NCI-H524 treated with DMSO at 0.1 percent for 48 hours (cell line): ENCODE results near the gene SLC47A1.
"Not testable (repeated sequence)": the region's sequence is repeated elsewhere in the genome, so short reads cannot be mapped to it uniquely, and the experiment has no call there.

Experiments
- DNase-seq: peaks from one replicate; lab custom pipeline; 2025; lab: John Stamatoyannopoulos, UW

Gene SLC47A1

DNA sequence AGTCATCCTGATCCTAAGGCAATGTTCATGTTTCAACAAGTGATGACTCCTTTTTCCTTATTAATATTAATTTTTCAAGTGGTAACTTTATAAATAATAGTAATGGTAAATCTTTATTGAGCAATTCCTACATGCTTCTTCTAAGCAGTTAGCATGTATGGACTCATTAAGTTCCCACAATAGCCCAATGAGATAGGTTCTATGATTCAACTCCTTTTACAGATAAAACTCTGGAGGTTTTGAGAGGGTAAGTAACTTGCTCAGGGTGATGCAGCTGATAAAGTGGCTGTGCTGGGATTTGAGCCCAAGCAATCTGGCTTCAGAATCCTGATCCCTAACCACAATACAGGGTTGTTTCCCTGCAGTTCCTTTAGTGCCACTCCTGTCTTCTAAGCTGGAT lies 25.3 kb downstream of the SLC47A1 start:
- no peak for DNase-seq

DNA sequence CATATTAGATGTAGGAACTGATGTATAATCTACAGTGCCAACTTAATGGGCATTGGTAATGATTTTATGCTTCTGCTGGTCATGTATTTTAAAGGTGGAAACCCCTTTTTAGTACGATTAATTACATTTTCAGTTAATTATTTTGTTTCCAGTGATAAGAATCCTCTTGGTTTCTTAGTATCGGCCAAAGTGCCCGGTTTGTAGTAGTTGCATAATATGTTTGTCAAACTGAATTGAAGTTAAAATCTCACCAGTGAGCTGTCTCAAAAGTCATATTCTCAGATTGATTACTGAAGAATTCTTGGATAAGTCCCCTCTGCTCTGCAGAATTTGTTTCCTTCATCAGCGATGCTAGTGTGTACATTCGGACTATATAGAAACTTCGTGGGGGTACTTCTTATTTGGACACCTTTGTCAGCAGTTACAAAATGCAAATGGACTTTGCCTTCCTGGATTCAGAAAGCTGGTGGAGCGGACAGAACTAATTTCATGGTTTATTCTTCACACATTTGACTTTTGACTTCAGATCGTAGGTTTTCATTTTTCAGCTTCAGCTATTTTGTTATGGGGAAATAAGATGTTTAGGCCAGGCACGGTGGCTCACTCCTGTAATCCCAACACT lies 28.2 kb downstream of the SLC47A1 start:
- no peak for DNase-seq

DNA sequence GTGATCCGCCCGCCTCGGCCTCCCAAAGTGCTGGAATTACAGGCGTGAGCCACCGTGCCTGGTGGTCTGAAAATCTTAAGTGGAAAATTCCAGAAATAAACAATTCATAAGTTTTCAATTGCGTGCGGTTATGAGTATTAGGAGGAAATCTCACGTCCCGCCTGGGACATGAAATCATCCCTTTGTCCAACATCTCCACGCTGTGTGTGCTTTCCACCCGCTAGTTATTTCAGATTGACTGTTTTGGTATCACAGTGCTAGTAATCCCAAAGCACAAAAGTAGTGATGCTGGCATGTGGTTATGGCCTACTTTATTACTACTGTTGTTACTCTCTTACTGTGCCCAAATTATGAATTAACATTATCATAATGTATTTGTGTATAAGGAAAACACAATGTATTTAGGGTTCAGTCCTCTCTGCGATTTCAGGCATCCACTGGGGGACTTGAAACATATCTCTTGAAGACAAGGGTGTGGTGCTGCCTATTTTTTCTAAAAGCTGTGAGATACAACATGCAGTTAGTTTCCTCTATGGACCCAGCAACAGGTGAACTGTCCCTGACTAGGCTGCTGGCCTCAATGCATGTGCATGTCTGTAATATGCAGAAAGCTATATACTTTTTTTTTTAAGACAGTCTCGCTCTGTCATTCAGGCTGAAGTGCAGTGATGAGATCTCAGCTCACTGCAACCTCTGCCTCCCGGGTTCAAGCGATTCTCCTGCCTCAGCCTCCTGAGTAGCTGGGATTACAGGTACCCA lies 32.3 kb downstream of the SLC47A1 start:
- no peak for DNase-seq

DNA sequence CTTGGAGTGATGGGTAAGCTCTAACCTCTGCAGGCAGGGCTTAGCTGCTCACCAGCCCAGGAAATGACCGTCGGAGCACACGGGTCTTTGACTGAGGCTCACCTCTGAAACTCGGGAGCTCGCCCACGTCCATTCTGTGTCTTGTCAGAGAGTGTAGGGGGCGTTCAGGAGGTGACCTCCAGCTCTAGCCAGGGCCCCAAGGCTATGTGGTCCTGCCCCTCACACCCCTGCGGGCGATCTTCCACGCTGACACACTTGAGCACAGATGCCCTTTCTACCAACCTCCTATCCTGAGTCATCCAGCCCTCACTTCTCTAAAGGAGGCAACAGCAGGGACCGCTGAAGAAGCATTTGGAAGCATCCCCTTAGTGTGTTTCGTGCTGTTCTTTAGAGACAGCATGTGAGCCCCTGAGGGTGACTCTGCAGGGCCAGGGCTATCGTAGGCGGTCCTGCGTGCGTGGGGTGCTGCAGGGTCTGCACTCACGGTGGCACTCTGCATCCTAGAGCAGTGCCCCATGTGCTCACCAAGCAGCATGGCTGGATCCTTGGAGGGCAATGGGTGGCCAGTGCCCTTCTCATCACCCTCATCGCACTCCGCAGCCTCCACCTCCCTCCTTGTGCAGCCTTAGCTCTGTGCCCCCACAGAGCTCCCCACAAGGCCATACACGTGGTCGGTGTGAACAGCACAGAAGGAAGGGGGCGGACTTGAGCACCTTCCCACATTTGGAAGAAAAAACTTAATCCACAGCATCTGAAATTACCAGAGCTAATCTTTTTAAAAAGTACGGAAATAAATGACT lies 33.8 kb downstream of the SLC47A1 start:
- no peak for DNase-seq

DNA sequence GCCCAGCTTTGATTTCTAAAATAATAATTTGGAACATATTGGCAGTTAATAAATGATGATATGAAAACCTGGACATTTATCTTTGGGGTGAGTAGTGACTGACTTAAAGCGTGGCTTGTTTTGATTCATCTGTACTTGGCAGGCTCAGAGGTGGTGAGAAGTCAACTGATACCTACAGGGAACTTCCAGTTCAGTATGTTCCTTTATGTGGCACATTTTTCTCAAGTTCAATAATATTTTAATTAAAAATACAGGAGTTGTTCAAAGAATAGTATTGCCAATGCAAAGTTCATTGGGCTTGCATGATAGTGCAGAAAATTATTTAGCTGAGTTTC lies 34.3 kb downstream of the SLC47A1 start:
- DNase-seq = no peak

DNA sequence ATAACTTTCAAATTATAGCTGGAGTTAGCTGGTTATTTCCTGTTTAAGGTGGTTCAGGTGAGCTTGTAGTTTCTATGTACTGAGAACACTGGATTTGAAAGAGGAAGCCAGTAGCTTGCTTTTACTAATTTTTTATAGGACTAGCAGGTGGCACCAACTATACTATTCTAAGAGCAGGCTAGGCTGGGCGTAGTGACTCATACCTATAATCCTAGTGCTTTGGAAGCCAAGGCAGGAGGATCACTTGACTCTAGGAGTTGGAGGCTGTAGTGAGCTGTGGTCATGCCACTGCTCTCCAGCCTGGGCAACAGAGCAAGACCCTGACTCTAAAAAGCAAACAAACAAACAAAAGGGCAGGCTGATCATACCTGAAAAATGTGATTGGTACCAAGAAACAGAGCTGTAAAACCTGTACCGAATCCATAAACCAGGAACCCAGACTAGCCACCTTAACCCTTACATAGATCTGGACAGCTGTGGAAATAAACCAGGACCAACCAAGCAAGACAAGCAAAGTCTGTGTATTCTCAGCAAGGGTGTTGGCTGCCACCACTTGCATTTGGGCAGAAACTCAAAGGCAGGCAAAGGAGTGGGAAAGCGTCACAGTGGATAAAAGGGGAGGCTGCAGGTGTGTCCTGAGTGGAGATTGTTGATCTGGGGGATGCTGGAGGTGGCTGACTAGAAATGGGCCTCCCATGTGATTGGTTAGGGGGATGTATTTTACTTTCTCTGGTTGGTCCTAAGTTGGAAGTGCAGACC lies 36.3 kb downstream of the SLC47A1 start:
- DNase-seq = no peak

DNA sequence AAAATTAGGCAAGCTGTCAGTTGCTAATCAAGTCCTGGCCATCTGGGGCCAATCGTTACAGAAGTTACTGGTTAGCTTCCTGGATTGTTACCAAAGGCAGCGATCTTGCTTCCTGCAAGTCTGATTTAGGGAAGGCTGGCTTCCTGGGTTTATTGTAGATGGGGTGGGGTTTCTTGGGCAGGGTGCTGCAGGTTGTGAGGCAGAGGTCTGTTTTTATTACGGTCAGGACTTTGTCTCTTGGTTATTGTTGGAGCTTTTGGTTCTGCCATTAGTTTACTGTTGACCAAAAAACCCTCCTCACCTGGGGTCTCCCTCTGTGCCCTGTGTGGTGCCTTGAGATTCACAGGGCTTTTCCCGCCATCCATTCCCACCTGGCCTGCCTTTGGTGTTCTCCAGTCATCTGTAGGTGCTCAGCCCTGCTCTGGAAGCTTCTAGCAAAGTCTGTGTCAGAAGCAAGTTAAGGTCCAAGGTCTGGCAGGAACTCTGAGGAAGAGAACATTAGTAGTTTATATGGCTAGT lies 36.9 kb downstream of the SLC47A1 start:
- DNase-seq = no peak

DNA sequence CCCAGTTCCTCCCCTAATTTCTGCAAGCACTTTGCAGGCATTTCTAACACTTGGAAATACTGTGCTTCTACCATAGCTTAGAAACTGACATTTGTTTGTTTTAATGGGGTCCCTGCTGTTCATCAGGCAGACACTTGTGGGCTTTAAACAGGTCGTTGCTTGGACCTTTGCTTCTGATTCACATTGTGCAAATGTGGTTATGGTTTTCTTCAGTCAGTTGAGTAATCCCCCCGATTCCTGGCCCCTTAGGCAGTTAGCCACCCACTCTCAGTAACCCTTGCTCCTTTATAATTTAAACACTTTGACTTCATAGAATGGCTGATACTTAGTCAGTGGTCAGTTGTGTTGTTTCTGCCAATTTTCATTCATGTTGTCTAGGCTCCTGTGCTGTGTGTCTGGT lies 39.4 kb downstream of the SLC47A1 start:
- no peak for DNase-seq

DNA sequence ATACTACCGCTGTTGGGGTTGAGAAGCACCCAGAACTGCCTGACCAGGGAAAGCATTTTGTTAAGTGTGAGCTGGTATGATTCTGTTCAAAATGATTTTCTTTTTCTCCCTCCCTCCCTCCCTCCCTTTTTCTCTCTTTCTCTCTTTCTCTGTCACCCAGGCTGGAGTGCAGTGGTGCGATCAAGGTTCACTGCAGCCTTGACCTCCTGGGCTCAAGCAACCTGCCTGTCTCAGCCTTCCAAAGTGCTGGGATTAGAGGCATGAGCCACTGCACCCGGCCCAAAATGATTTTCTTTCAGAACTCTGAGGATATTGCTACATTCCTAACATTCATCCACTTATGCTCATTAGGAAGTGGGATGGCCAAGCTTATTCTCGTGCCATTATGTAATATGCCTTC lies 41.3 kb downstream of the SLC47A1 start:
- DNase-seq = no peak

DNA sequence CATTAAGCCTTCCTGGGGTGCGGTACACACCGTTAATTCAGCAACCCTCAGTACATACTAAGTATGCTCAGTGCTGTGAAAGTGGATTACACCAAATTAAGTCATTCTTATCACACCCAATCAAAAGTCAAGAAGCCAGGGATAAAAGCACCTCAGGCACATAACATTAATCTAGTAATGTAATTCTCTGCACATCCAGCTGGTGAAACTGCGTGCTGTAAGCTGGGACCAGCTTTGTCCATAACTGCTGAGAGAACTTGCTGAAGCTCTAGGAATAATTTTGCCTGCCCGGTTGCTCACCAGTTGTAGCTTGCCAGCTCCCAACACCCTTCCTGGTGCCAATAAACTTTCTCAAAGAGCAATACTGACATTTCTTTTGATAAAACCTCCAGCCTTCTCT lies 44.9 kb downstream of the SLC47A1 start:
- DNase-seq = peak; percentile 84

DNA sequence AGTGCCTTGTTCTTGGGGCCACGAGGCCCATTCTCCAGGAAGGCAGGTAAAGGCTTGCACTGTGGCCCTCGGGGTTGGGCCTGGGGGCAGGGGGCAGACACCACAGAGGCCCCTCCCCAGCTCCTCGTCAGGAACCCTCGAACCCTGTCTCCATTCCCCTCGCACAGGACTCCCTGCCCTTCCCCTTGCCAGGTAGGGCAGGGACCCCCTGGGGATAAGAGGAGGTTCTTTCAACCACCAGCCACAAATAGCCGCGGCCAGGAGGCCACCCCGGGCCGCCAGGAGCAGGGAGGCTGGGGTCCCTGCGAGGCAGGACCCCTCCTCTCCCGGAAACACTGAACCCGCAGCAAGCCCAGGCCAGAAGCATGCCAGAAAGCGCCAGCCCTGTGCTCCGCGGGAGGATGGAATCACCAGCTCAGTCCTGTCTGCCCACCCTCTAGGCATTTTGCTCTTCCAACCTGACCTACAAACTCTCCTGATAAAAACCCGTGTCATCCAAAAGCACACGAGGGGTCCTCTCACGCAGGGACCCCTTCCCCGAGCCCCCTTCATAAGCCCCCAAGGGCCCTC lies 45.6 kb downstream of the SLC47A1 start:
- no peak for DNase-seq

DNA sequence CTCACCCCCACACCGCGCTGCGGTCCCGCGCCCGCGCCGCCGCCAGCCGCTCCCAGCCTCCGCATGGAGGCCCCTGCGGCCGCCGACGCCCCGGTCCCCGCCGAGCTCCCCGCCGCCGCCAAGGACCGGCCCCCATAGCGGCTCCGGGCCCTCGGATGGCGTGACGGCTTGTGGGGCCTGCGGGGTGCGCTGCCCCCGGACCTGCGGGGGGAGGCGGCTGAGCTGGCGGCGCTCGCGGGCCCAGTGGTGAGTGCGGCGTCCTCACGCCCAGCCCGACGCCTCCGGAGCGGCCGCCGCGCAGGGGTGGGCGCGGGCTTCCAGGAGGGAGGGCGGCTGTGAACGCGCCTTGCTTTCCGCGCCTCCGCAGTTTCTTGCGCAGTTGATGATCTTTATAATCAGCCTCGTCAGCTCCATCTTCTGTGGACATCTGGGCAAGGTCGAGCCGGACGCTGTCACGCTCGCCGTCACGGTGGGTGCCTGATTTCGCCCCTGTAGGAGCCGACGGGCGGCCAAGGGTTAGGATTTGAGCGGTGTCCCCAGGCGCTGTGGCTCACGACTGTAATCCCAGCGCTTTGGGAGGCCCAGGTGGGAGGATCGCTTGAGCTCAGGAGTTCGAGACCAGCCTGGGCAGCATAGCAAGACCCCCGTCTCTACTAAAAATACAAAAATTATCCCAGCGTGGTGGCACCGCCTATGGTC lies 46.4 kb downstream of the SLC47A1 start:
- DNase-seq = no peak

DNA sequence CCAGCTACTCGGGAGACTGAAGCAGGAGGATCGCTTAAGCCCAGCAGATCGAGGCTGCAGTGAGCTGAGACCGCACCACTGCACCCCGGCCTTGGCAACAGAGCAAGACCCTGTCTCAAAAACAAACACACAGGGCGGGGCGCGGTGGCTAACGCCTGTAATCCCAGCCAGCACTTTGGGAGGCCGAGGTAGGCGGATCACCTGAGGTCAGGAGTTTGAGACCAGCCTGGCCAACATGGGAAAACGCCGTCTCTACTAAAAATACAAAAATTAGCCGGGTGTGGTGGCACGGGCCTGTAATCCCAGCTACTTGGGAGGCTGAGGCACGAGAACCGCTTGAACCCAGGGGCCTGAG lies 46.9 kb downstream of the SLC47A1 start:
- not testable (repeated sequence) for DNase-seq

DNA sequence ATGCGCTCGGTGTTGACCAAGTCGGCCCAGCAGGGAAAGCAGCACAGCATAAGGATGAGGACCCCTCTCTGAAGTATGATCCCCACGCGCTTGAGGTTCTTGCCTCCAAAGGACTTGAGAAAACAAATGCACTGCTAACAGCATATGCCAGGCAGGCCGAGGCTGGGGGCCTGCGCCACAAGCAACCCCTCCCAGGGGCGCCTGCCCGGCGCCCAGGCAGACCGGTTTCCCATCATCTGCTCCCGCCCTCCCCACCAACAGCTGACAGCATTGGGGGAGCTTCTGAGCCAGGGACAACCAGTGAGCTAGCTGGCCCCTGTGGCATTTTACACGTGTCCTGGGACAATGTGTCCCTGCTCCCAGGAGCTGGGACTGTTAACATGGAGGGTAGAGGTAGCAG lies 48.5 kb downstream of the SLC47A1 start:
- DNase-seq = not testable (repeated sequence)

DNA sequence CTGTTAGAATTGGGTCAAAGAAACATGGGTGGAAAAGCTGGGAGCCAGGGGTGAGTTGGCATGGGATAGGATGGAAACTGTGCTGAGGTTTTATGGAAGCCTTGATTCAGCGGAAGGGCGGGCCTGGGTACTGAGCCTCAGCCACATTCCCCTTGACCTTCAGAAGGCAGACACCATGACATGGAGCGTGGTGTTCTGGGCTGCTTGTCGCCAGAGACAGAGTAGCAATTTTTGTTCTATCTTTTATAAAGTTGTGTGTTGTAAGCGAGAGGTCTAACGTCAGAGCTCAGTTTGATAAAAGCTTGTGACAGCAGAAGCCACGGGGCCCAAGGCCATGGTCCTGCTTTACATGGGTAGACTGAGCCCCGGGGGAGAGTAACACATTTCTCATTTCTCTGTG lies 50.2 kb downstream of the SLC47A1 start:
- no peak for DNase-seq

DNA sequence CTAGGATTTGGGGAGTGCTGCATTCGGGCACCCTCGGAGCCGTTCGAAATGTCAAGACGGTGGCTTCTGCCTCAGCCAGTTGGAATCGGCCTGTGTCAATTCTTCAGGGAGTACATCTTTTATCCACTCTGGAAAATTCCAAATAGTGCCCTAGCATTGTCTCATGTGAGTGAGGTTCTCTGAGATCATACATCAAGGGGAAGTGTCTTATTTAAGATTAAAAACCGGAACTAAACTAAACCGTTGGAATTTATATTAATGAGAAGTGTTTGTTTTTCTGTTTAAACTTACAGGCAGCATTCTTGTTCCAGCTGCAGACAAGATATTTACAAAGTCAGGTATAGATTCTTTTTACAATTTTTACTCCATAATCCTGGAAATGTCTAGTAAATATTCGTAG lies 56.8 kb downstream of the SLC47A1 start:
- DNase-seq = no peak

DNA sequence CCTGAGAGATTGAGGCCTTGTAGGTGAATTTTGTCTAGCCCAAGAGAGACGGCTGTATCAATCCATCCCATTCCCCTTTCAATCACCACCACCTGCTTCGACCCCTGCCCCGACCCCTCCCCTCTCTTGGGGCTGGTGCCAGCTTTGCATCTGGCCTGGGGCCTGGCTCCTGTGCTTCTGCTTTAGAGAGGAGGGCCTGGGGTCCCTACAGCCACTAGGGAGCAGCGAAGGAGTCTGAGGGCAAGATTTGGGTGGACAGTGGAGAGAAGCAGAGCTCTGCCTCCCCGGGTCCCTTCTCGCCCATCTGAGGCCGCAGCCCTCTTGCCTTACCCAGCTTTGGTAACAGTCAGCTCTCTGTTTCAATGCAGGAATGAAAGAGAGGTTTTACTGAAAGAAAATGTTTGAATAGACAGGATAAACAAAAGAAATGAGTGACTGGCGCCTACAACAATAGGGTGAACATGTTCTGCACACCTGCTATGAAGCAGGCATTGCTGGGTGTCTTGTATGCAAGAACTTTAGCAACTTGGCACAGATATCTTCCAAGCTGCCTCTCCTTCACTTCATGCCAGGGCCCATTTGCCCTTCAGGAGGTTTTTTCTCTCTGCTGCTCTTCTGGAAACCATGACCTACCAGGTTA lies 57.4 kb downstream of the SLC47A1 start:
- no peak for DNase-seq

DNA sequence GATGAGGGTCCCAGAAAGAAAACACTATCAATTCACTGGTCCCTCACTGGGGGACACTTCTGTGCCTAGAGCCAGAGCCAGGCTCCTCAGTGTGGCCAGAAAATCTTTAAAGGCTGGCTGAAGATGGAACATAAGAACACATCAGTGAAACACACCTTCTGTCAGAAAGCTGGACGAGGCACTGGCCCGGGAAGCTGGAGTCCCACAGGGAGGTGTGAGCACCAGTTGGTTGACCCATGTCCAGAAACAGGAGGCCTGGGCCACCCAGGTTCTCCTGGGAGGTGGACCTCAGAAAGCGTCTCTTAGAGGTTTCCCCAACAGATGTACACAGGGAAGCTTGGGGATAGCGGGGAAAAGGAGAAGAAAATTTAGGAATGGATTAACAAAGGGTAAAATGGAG lies 58.7 kb downstream of the SLC47A1 start:
- DNase-seq = no peak

DNA sequence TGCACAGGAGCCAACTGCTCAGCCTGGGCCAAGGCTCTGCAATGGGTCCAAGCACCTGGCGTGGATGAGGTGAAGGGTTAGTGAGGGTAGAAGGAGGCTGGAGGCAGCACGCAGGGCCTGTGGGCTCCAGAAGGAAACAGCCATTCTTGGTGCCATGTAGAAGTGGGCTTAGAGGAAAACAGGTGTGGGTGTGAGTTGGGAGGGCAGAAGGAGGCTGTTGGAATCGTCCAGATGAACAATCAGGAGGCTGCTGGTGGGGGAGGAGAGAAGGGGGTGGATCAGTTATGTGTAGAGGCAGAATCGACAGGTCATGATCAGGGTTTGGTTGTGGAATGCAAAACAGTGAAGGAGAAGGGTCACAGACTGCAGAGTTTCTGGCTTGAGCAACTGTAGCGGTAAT lies 63.2 kb downstream of the SLC47A1 start:
- no peak for DNase-seq

DNA sequence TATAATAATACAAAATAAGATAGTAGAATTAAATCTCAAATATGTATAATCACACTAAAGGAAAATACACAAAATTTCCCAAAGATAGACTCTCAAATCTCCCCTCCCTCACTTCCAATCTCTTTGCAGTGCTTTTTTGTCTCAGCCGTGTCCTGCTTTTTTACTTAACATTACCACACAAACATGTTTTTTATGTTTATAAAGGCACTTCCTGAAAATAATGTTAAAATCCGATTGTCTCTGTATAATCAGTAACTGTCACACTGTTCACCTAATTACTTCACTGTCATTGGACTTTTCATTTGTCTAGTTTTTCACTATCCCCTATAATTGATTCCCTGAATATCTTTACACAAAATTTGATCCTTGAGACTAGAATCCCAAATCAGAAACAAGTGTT lies 76.7 kb downstream of the SLC47A1 start:
- DNase-seq = no peak

DNA sequence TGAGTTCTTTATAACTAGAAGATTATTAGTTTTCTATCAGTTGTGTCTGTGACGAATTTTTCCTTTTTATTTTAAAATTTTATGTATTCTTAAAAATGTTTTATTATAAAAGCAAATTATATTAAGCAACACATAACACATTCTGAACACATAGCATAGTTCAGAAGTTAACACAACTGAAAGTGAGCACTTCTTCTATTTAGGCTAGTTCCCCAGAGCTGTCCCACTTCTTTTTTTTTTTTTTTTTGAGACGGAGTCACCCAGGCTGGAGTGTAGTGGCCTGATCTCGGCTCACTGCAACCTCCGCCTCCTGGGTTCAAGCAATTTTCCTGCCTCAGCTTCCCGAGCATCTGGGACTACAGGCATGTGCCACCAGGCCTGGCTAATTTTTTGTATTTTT lies 77.2 kb downstream of the SLC47A1 start:
- no peak for DNase-seq
